Activated CD4-positive, CD25-positive, alpha-beta regulatory T cell treated with anti-CD3 and anti-CD28 coated beads, Interleukin-2, amount 50 U/mL, for 72 hours (primary cell): ENCODE results near the gene ZBTB14.
A peak's percentile ranks its signal among the peaks of the same experiment; 100 is the strongest.

Experiments
- DNase-seq: peaks from one replicate; pipeline ENCODE4 v3.0.0; 2021

ZBTB14 gene, protein sequence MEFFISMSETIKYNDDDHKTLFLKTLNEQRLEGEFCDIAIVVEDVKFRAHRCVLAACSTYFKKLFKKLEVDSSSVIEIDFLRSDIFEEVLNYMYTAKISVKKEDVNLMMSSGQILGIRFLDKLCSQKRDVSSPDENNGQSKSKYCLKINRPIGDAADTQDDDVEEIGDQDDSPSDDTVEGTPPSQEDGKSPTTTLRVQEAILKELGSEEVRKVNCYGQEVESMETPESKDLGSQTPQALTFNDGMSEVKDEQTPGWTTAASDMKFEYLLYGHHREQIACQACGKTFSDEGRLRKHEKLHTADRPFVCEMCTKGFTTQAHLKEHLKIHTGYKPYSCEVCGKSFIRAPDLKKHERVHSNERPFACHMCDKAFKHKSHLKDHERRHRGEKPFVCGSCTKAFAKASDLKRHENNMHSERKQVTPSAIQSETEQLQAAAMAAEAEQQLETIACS

GRCh38 chr18:5295231-5295920, at the start of gene ZBTB14:
Gene ZBTB14, minus strand, starts transcription at chr18:5295726. Its CDS starts 2,480 bp downstream, at chr18:5293246.
- peak; percentile 75 for DNase-seq

DNA sequence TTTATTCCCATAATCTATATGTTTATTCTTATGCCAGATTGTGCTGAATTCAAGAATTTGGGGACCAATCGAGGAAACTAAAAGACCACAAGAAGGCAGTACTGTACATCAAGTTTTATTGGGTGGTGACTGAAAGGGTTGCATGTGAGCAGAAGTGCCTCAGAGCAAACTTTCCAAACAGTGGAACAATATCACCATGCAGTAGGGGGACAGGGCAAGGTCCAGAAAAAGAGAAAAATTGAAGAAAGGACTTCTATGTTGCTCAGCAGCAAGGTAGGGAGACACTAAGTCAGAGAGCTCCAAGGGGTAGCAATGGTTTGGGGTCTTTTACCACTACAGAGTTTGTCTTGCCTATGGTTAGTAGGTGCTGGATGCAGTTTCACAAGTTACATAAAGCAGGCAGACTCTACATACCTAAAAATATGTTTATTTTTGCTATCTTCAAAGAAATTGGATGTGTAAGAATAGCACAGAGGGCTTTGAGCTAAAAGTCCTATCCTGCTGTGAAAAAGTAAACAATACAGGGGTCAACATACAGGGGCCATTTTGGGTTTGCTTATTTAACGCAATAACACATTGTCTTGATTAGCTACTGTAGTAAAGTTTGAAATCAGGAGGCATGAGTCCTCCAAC, 43.8 kb upstream of the ZBTB14 start:
- no peak for DNase-seq

GRCh38 chr18:5334456-5335075, 39.0 kb upstream of the ZBTB14 start:
- no peak for DNase-seq

DNA sequence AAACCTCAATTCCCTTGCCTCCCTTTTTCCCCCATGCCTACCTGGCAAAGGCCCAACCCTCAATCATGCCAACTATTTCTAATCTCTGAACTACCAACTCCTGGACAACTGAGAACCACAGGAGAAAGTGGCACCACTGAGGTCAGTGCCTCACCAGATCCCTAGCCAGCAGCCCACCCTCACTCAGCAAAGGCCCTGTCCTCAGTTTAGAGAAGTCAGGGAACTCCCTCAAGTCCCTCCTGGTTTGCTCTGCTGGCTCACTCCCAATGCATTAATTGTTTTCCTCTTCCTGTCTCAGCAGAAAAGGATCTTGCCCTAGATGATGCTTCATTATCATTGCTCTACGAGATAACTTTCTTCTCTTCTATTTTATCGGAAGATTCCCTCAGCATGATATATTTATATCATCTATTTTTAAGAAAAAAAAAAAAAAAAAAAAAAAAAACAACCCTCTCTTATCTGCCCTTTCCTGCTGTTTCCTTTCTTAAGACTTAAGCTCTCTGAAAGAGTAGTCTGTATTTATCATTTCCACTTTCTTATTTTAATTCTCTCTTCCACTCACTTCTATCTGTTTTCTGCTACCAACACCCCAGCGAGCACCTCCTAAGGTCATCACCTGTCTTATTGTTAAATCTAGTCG, 22.7 kb upstream of the ZBTB14 start:
- DNase-seq = no peak

DNA sequence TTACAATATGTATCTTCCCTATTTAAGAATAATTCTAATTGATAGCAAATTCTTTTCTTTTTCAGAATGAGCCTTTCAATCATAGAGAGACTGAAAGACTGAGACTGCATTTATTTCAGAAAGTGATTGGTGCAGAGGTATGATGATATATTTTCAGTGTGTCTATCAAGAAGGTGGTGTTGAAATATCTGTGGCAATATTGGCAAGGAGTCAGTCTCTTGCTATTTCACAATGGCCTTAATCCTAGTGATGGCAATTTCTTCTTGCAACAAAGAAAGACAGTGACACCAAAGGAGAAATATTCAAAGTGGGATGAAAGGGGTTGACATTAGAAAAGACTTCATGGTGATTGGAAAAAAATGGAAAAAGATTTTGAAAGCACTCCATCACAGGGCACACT, 21.7 kb upstream of the ZBTB14 start:
- DNase-seq = no peak

DNA sequence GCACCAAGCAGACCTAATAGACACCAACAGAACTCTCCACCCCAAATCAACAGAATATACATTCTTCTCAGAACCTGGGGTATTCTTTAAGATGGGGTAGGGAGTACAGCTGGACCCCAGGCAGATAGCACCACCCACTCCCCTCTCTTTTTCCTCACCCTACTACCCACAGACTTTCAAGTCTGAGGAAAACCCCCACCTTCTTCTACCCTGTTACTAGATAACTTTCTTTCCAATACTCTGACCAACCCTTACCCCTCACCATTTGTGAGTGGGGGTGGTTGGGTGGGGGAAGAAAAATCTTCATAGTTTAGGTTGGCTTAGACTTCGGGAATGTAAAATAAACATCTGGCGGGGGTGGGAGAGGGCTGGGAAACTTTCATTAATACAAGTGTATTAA, 20.3 kb upstream of the ZBTB14 start:
- no peak for DNase-seq

DNA sequence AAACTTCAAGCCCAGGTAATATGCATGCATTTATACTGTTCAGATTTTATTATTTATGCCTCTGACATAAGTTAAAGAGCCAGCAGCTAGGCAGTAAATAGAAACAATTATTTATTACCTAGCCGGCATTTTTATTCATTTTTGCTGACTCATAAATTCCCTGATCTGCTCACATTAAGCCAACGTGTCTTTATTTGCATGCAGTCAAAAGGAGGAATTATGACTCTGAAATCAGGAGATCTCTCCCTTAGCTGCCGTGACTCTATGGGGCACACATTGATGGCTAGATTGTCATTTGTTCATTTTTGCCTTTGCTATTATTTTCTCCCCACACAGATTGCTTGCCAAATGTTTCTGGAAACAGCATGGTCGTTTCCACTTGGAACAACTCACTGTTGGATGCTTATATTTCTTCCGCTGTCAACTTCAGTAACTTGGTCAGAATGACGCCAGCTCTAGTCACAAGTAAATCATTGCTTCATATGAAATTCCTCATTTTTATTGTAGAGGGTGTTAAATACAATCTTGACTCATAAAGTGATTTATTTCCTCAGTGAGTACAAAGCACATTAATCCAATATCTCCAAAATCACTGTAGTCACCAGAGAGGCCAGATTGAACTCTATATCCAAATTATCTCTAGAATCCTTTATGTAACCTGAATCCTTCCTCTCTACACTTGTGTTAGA, 15.9 kb upstream of the ZBTB14 start:
- DNase-seq = no peak

- no peak for DNase-seq
Observed at GRCh38 chr18:5309888-5310470, 14.5 kb upstream of the ZBTB14 start.

DNA sequence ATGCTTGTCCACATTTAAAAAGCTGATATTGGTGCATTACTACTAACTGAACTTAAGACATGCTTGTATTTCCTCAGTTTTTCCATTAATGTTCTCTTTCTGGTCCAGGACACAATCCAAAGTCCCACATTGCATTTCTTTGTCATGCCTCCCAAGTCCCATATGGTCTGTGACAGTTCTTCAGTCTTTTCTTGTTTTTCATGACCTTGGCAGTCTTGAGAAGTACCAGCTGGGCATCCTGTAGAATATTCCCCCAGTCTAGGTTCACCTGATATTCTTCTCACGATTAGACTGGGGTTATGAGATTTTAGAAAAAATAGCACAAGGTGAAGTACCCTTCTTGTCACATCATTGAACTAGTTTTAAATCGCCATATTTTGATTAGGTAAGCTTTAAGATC, 10.3 kb upstream of the ZBTB14 start:
- DNase-seq = no peak

DNA sequence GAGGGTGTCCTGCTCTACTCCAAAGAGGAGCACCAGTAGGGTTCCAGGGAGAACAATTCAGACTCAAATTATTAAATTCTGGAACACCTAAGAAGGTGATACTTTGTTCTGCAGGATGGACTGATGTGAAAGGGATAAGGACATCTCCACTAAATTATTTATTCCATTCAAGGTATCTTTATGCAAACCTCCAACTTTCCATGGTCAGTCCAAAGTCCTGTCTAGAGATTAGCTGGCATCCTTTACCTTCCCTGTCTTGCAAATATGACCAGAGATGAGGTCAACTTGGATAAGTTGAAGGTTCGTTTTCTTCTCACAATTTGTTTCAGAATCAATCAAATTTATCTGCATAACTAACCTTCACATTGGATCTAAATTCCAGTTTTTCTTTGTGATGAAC, 8.7 kb upstream of the ZBTB14 start:
- no peak for DNase-seq

DNA sequence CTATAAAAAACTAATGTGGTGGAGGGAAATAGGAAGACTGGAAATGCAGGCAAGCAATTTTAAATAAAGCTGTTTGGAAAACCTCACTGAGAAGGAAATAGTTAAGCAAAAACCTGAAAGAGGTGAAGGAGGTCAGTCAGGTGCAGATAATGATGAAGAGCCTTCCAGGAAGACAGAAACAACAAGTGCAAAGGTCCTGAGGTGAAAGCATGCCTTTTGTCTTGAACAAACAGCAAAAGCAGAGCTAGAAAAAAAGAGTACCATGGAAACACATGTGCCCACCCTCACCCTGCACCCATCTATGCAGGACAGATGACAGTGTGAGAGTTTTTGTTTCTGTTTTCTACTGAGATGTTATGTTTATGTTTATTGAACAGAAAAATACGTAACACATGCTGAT, 8.1 kb upstream of the ZBTB14 start:
- no peak for DNase-seq

DNA sequence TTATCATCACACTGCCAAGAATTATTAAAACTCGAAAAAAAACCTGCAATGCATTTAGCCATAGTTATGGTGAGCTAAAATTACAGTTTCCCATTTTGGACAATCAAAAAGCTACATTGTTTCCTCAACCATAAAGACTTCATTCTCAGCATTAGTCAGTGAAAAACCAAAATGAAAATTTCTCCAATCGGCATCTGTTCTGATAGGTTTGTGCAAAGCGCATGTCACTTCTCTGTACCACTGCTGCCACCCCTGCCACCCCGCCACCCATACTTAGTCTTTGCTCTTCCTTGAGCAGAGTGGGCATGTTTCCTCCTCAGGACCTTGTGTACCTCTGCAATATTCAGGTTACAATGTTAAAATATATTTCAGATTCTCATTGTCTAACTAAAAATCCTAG, 7.1 kb upstream of the ZBTB14 start:
- no peak for DNase-seq

GRCh38 chr18:5300476-5301010, 5.0 kb upstream of the ZBTB14 start:
- DNase-seq = no peak

DNA sequence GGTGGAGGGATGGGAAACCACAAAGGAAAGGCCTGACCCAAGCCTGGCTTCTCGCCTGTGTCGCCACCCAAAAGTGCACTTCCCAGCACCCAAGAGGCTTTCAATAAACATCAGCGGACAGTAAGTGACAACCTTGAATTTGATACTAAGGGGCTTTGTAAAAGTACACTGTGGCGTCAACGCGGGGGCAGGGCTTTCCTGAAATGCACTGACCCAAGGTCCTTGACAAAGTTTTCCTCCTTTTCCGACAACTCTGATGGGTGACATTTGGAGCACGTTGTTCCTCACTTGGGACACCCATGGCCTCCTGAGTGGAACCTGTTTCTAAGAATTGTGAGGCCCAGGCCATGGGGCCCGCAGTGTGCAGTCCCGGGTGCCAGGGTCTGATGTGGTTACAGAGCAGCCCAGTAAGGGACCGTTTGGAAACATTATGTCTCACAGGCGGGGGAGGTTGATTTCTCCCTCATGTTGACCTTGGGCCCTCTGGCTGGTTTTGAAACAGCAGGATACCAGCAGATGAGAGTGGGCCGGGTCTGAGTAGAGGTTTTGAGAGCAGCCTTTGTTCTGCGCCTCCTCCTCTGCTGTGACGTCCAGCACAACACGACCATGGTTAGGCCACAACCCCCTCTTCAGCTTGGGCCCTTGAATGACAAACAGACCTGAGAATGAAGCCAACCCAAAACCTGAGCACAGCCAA, 2.8 kb upstream of the ZBTB14 start:
- DNase-seq = no peak

DNA sequence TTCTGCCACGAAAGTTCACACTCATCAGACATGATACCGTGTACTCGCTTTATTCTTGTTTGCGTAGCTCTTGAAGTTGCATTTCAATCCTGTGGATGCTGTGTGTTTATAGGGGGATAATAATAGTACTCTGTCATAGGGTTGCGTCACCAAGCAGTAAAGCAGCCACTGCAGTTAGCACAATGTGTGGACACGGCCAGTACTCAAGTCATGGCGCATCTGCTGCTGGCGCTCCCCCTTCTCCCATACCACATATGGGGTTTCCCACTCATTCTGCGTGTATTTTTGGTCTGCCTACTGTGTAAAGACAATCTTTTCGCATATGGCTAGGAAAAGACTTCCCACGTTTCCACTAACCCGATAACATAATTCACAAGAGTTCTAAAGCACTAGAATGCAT, 2.1 kb upstream of the ZBTB14 start:
- DNase-seq = no peak

GRCh38 chr18:5296706-5297320, 1.3 kb upstream of the ZBTB14 start:
- peak; percentile 61 for DNase-seq

- peak; percentile 89 for DNase-seq
Observed at GRCh38 chr18:5295981-5296705, 617 bp upstream of the ZBTB14 start.

DNA sequence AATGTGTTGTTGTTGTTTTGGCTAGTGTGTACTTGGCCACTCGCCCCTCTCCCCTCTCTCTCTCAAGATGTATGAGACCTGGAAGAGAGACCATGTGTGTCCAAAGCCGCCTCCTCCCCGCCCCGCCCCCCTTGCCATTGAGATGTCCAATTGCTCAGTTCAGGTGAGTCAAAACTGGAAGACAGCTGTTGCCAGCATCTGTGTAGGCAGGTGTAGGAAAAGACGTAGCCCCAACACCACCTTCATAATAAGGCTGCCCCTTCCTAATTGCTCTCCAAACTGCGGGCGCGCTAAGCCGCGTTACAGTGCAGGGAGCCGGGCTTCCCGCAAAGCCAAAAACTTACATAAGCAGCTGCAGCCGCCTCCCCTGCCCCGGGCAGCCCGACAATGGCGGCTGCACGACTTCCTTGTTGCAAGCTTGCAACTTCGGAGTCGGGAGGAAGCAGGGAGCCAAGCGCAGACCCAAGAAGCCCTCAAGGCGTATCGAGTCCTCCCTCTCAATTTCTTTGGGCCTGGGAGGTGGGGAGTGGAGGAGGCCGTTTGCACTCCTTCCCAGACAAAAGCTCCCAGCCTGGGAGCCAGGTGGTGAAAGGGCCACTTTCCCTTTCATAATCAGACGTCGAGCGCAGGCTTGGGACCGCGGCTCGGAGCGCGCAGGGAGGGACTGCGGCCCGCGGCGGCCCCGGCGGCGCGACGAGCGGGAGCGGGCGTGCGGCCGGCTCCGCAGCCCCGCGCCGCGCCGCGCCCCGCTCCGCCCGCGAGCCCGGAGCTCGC, 882 bp downstream of the ZBTB14 start:
- peak; percentile 67 for DNase-seq

GRCh38 chr18:5294113-5294456, 1.4 kb downstream of the ZBTB14 start:
- DNase-seq = no peak
